Mammary epithelial cell (primary cell): Measurements from ENCODE around the gene SMYD3.

Source experiments
- CTCF ChIP-seq, 2 donors: IDR thresholded peaks in 1 of 2; conservative IDR thresholded peaks in 1 of 2; 2 replicates each; pipeline ENCODE4 v1.5.1; 2011 to 2012; ENCODE audit warnings: inconsistent platforms in 2 of 2, low read length in 2 of 2, mild to moderate bottlenecking in 2 of 2, control low read depth in 1 of 2, low read depth in 1 of 2; ENCODE audit not compliant: insufficient read depth in 1 of 2; ENCODE audit errors: extremely low read depth in 1 of 2
- EZH2 ChIP-seq: IDR thresholded peaks from 2 replicates; pipeline ENCODE4 v1.6.1; 2012; ENCODE audit warnings: low read length, inconsistent platforms, borderline replicate concordance

- no peak for TF ChIP-seq CTCF (conservative IDR thresholded peaks at IDR 0.05 in 1 of 2, IDR thresholded peaks at IDR 0.05 in 1 of 2; ENCODE audit: extremely low read depth in 1 of 2, insufficient read depth in 1 of 2, low read depth in 1 of 2, low read length in 2 of 2)
- TF ChIP-seq EZH2, result no peak
These were observed 683.5 kb downstream of the SMYD3 start for GRCh38 chr1:245823408-245824147.
